Measurements from ENCODE around the gene PLCB1. TPM values are rescaled to one million over a fixed set of nuclear protein-coding genes. Genes with fewer than 3 reads are reported as not detected.

PLCB1 gene
- total RNA-seq, 1 donor, result 13.4 TPM

DNA sequence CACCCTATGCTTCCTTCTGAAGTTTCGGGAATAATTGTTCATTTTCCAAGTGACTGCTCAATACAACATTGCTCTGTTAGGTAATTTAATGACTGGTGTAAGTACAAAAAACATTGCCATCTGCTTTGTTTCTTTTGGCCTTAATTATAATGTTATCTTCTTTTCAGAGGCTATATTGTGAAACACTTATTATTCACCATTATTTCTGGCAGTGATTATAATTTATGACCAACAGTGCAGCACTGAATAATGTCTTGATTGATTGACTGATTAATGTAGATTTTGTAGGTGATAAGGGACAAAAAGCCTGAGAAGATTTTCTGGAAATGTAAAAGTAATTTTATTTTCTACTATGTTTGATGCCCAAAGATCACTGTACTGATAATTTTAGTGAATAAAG, 377.7 kb downstream of the PLCB1 start:
- no peak overlapping the region for H3K27ac ChIP-seq (ENCODE audit: low read depth, low read length)
- H3K36me3 ChIP-seq (ENCODE audit: insufficient read depth, low read length), result no peaks in the 10 kb centered on the region
- no peaks in the 10 kb centered on the region for H3K9me3 ChIP-seq (ENCODE audit: low read depth, low read length)
- H3K4me1 ChIP-seq (ENCODE audit: insufficient read depth, low read length), result no peaks in the 10 kb centered on the region
- H3K4me3 ChIP-seq (ENCODE audit: insufficient read depth, low read length), result no peak overlapping the region
- H3K4me2 ChIP-seq (ENCODE audit: insufficient read depth, low read length), result no peak overlapping the region
- no peaks in the 10 kb centered on the region for H3K27me3 ChIP-seq (ENCODE audit: insufficient read depth, low read length)
- H4K20me1 ChIP-seq (ENCODE audit: insufficient read depth, low read length), result no peaks in the 10 kb centered on the region
- TF ChIP-seq, protein P1, sequence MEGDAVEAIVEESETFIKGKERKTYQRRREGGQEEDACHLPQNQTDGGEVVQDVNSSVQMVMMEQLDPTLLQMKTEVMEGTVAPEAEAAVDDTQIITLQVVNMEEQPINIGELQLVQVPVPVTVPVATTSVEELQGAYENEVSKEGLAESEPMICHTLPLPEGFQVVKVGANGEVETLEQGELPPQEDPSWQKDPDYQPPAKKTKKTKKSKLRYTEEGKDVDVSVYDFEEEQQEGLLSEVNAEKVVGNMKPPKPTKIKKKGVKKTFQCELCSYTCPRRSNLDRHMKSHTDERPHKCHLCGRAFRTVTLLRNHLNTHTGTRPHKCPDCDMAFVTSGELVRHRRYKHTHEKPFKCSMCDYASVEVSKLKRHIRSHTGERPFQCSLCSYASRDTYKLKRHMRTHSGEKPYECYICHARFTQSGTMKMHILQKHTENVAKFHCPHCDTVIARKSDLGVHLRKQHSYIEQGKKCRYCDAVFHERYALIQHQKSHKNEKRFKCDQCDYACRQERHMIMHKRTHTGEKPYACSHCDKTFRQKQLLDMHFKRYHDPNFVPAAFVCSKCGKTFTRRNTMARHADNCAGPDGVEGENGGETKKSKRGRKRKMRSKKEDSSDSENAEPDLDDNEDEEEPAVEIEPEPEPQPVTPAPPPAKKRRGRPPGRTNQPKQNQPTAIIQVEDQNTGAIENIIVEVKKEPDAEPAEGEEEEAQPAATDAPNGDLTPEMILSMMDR (IDR thresholded peaks at IDR 0.05; ENCODE audit: extremely low read depth, low read depth, low read length), result no peak
- no peak for DNase-seq (ENCODE audit: insufficient read length, low spot score, missing footprints)
- no peak overlapping the region for H2AFZ ChIP-seq (ENCODE audit: low read length)
- no peaks in the 10 kb centered on the region for H3K79me2 ChIP-seq (ENCODE audit: insufficient read depth, low read length)

DNA sequence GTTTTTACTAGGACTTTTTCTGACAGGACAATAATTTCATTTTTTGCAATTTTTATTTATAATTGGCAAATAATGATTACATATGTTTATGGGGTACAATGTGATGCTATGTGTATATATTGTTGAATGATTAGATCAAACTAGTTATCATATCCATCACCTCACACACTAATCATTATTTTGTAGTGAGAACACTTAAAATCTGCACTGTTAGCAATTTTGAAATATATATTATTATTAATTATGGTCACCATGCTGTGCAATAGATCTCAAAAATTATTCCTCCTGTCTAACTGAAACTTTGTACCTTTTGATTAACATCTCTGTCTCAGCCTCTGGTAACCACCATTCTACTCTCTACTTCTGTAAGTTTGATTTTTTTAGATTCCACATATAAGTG, 378.7 kb downstream of the PLCB1 start:
- H3K4me2 ChIP-seq (ENCODE audit: insufficient read depth, low read length), result no peak overlapping the region
- H3K27me3 ChIP-seq (ENCODE audit: insufficient read depth, low read length), result no peaks in the 10 kb centered on the region
- H3K4me3 ChIP-seq (ENCODE audit: insufficient read depth, low read length), result no peak overlapping the region
- no peaks in the 10 kb centered on the region for H3K4me1 ChIP-seq (ENCODE audit: insufficient read depth, low read length)
- H3K27ac ChIP-seq (ENCODE audit: low read depth, low read length), result no peak overlapping the region
- no peaks in the 10 kb centered on the region for H3K79me2 ChIP-seq (ENCODE audit: insufficient read depth, low read length)
- H4K20me1 ChIP-seq (ENCODE audit: insufficient read depth, low read length), result no peaks in the 10 kb centered on the region
- no peak for DNase-seq (ENCODE audit: insufficient read length, low spot score, missing footprints)
- no peak overlapping the region for H2AFZ ChIP-seq (ENCODE audit: low read length)
- H3K9me3 ChIP-seq (ENCODE audit: low read depth, low read length), result no peaks in the 10 kb centered on the region
- H3K36me3 ChIP-seq (ENCODE audit: insufficient read depth, low read length), result no peaks in the 10 kb centered on the region
- TF ChIP-seq, protein P1 (IDR thresholded peaks at IDR 0.05; ENCODE audit: extremely low read depth, low read depth, low read length), result no peak

DNA sequence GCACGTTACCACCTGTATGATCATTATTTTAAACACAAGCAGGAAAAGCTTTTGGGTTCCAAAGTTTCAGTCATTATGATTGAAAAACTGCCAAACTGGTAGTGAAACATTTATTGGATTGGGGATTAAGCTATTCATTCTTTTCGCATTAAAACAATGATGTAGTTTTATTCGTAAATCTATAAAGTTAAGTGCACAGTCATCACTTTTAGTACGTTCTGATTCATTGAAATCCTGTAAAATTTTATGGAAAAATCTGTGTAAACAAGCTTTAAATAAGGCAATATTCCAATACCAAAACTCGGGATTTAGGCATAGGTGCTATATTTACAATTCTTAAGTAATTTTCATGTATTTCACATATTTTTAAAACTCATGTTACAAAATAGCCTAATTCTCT, 379.9 kb downstream of the PLCB1 start:
- no peaks in the 10 kb centered on the region for H4K20me1 ChIP-seq (ENCODE audit: insufficient read depth, low read length)

DNA sequence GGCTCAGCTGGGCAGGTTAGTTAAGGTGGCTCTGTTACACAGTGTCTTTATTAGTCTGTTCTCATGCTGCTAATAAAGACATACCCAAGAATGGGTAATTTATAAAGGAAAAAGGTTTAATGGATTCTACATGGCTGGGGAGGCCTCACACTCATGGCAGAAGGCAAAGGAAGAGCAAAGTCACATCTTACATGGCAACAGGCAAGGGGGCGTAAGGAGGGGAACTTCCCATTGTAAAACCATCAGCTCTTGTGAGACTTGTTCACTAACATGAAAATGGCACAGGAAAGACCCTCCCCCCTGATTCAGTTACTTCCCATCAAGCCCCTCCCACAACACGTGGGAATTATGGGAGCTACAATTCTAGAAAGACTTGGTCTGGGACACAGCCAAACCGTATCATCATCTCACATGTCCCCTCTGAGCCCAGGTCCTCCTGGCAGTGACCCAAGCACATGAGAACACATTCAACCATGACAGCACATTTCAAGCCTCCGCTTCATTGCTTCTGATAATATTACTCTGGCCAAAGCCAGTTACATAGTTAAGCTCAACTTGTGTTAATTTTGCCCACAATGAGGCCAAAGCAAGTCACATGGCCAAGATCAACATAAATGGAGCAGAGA, 383.9 kb downstream of the PLCB1 start:
- Histone ChIP-seq H2AFZ (ENCODE audit: low read length) (no peak overlapping the region), H3K27me3 (ENCODE audit: insufficient read depth, low read length) (no peaks in the 10 kb centered on the region), H3K79me2 (ENCODE audit: insufficient read depth, low read length) (no peaks in the 10 kb centered on the region), H3K4me3 (ENCODE audit: insufficient read depth, low read length) (no peak overlapping the region), H3K36me3 (ENCODE audit: insufficient read depth, low read length) (no peaks in the 10 kb centered on the region), H4K20me1 (ENCODE audit: insufficient read depth, low read length) (no peaks in the 10 kb centered on the region), H3K27ac (ENCODE audit: low read depth, low read length) (no peak overlapping the region), H3K4me1 (ENCODE audit: insufficient read depth, low read length) (no peaks in the 10 kb centered on the region), H3K4me2 (ENCODE audit: insufficient read depth, low read length) (no peak overlapping the region), H3K9me3 (ENCODE audit: low read depth, low read length) (no peaks in the 10 kb centered on the region)
- TF ChIP-seq, protein P1 (IDR thresholded peaks at IDR 0.05; ENCODE audit: extremely low read depth, low read depth, low read length), result no peak
- DNase-seq (ENCODE audit: insufficient read length, low spot score, missing footprints), result no peak

More for the DNA sequence above, 379.9 kb downstream of the PLCB1 start:
- Histone ChIP-seq H2AFZ (ENCODE audit: low read length) (no peak overlapping the region), H3K27me3 (ENCODE audit: insufficient read depth, low read length) (no peaks in the 10 kb centered on the region), H3K36me3 (ENCODE audit: insufficient read depth, low read length) (no peaks in the 10 kb centered on the region), H3K4me1 (ENCODE audit: insufficient read depth, low read length) (no peaks in the 10 kb centered on the region), H3K4me3 (ENCODE audit: insufficient read depth, low read length) (no peak overlapping the region), H3K9me3 (ENCODE audit: low read depth, low read length) (no peaks in the 10 kb centered on the region), H3K79me2 (ENCODE audit: insufficient read depth, low read length) (no peaks in the 10 kb centered on the region), H3K4me2 (ENCODE audit: insufficient read depth, low read length) (no peak overlapping the region), H3K27ac (ENCODE audit: low read depth, low read length) (no peak overlapping the region)
- peak; percentile 35 for DNase-seq (ENCODE audit: insufficient read length, low spot score, missing footprints)
- TF ChIP-seq, protein P1 (IDR thresholded peaks at IDR 0.05; ENCODE audit: extremely low read depth, low read depth, low read length), result no peak
